Panc1 (cell line): ENCODE results near the gene PTPN11. TPM values are rescaled to one million over a fixed set of nuclear protein-coding genes. Genes with fewer than 3 reads are reported as not detected.

ENCODE experiments used
- ATAC-seq: fragments of 200-7000 bp; cut with Tn5 transposase; 2 replicates; pipeline ENCODE4 v1.9.1; 2020; ENCODE audit warnings: mild to moderate bottlenecking, moderate library complexity
- BruUV-seq: library from RNA; stranded (reverse); fragments of 400-500 nt; replicated peaks from 2 replicates; lab custom pipeline; 2021; lab: Mats Ljungman, UMichigan
- CTCF ChIA-PET: fragments of 300-600 bp; sonication (Branson Sonifier 250); formaldehyde crosslinking; loops from one replicate; lab custom pipeline; 2022; ENCODE audit warnings: antibody characterized with exemption; lab: Charles Lee
- POLR2A ChIA-PET: fragments of 300-600 bp; sonication (Branson Sonifier 250); formaldehyde crosslinking; loops from one replicate; lab custom pipeline; 2022; ENCODE audit warnings: antibody characterized with exemption; lab: Charles Lee
- DNase-seq: peaks from one replicate; pipeline ENCODE4 v3.0.0-alpha.2; 2010; ENCODE audit warnings: low read depth, low spot score
- H3K27ac ChIP-seq: 2 replicates; pipeline ENCODE4 v1.5.1; 2011; ENCODE audit warnings: mild to moderate bottlenecking, low read length, inconsistent platforms
- H3K27me3 ChIP-seq: fragments of 200-500 bp; sonication (Bioruptor generic); 2 replicates; pipeline ENCODE4 v1.6.0; 2014; ENCODE audit warnings: low read length, inconsistent platforms; ENCODE audit not compliant: control insufficient read depth, insufficient read depth
- H3K36me3 ChIP-seq: fragments of 200-500 bp; sonication (Bioruptor generic); 2 replicates; pipeline ENCODE4 v1.5.1; 2014; ENCODE audit warnings: inconsistent platforms, mild to moderate bottlenecking, low read length, moderate library complexity; ENCODE audit not compliant: control insufficient read depth, insufficient read depth
- H3K4me1 ChIP-seq: 2 replicates; pipeline ENCODE4 v1.5.1; 2011; ENCODE audit warnings: inconsistent platforms, mild to moderate bottlenecking, low read length, moderate library complexity; ENCODE audit not compliant: control insufficient read depth, insufficient read depth
- H3K4me3 ChIP-seq, 2 experiments: 2 replicates each; pipeline ENCODE4 v1.5.1; 2011 to 2012; ENCODE audit warnings: low read depth in 2 of 2, low read length in 2 of 2, mild to moderate bottlenecking in 2 of 2, inconsistent platforms in 1 of 2, moderate library complexity in 1 of 2
- H3K9me3 ChIP-seq: fragments of 200-500 bp; sonication (Bioruptor generic); 2 replicates; pipeline ENCODE4 v1.5.1; 2014; ENCODE audit warnings: low read depth, mild to moderate bottlenecking, inconsistent platforms, low read length, moderate library complexity; ENCODE audit not compliant: control insufficient read depth, insufficient read depth
- POLR2AphosphoS5 ChIP-seq: IDR thresholded peaks from 2 replicates; pipeline ENCODE4 v1.6.1; 2012; ENCODE audit warnings: mild to moderate bottlenecking, low read depth, low read length, moderate library complexity
- SIN3A ChIP-seq: IDR thresholded peaks from 2 replicates; pipeline ENCODE4 v1.6.1; 2012; ENCODE audit warnings: low read depth, mild to moderate bottlenecking, low read length, moderate library complexity, borderline replicate concordance; ENCODE audit not compliant: insufficient read depth
- TCF7L2 ChIP-seq: IDR thresholded peaks from 2 replicates; pipeline ENCODE4 v1.6.1; 2011; ENCODE audit warnings: mild to moderate bottlenecking, low read depth, low read length, inconsistent platforms
- in situ Hi-C: cut with HindIII; loops from 2 replicates; pipeline ENCODE4 v1.10.0; 2016; ENCODE audit warnings: low sequenced_read_pairs, low pct_unique_long_range_greater_than_20kb
- intact Hi-C: fragments of 100-400 bp; cut with micrococcal nuclease; formaldehyde crosslinking; loops from one replicate; pipeline ENCODE4 v1.10.0; 2022; ENCODE audit not compliant: unreplicated experiment
- total RNA-seq: library from RNA; stranded (reverse); gene quantifications from one replicate; pipeline ENCODE4 v1.2.1, GENCODE V29; 2021; ENCODE audit not compliant: unreplicated experiment
- TF ChIP-seq, protein P1 (sequence below): fragments of 450-650 bp; IDR thresholded peaks from 2 replicates; pipeline ENCODE4 v1.5.1; 2017; ENCODE audit warnings: mild to moderate bottlenecking
- TF ChIP-seq, protein P2 (sequence below), 2 experiments: IDR thresholded peaks; 2 replicates each; pipeline ENCODE4 v1.6.1; 2011 to 2012; ENCODE audit warnings: low read depth in 2 of 2, control low read depth in 1 of 2, low read length in 1 of 2, mild to moderate bottlenecking in 1 of 2, moderate library complexity in 1 of 2; ENCODE audit not compliant: insufficient read depth in 1 of 2

Gene PTPN11
- total RNA-seq, 1 experiment from 2014 or later, result 139 TPM

DNA sequence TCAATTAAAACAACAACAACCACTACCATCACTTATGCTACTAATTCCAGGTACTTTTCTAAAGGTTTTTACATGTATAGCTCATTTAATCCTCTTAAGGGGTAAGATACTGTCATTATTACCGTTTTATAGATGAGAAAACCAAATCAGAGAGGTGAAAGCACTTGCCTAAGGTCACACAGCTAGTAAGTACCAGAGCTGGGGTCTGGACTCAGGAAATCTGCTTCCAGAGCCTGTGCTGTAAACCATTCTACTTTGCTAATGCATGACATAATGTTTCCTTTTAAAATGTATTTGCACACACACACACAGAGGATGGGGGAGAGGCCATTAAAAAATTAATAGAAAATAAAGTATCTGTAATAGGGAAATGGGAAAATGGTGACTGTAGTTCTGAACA is 113.4 kb downstream of the PTPN11 start:
- CTCF ChIA-PET, result no interaction called here
- Histone ChIP-seq H3K4me3 (no peak overlapping the region), H3K4me1 (no peaks in the 10 kb centered on the region), H3K9me3 (no peaks in the 10 kb centered on the region), H3K27ac (no peak overlapping the region), H3K36me3 (no peaks in the 10 kb centered on the region), H3K27me3 (no peaks in the 10 kb centered on the region)
- DNase-seq, result no peak
- in situ Hi-C loops, result no loop called here
- intact Hi-C loops, result no loop called here
- BruUV-seq, result no TSS peak
- TF ChIP-seq TCF7L2 (no peak), POLR2AphosphoS5 (no peak), SIN3A (no peak)
- TF ChIP-seq, protein P1, sequence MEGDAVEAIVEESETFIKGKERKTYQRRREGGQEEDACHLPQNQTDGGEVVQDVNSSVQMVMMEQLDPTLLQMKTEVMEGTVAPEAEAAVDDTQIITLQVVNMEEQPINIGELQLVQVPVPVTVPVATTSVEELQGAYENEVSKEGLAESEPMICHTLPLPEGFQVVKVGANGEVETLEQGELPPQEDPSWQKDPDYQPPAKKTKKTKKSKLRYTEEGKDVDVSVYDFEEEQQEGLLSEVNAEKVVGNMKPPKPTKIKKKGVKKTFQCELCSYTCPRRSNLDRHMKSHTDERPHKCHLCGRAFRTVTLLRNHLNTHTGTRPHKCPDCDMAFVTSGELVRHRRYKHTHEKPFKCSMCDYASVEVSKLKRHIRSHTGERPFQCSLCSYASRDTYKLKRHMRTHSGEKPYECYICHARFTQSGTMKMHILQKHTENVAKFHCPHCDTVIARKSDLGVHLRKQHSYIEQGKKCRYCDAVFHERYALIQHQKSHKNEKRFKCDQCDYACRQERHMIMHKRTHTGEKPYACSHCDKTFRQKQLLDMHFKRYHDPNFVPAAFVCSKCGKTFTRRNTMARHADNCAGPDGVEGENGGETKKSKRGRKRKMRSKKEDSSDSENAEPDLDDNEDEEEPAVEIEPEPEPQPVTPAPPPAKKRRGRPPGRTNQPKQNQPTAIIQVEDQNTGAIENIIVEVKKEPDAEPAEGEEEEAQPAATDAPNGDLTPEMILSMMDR, result no peak
- TF ChIP-seq, protein P2, sequence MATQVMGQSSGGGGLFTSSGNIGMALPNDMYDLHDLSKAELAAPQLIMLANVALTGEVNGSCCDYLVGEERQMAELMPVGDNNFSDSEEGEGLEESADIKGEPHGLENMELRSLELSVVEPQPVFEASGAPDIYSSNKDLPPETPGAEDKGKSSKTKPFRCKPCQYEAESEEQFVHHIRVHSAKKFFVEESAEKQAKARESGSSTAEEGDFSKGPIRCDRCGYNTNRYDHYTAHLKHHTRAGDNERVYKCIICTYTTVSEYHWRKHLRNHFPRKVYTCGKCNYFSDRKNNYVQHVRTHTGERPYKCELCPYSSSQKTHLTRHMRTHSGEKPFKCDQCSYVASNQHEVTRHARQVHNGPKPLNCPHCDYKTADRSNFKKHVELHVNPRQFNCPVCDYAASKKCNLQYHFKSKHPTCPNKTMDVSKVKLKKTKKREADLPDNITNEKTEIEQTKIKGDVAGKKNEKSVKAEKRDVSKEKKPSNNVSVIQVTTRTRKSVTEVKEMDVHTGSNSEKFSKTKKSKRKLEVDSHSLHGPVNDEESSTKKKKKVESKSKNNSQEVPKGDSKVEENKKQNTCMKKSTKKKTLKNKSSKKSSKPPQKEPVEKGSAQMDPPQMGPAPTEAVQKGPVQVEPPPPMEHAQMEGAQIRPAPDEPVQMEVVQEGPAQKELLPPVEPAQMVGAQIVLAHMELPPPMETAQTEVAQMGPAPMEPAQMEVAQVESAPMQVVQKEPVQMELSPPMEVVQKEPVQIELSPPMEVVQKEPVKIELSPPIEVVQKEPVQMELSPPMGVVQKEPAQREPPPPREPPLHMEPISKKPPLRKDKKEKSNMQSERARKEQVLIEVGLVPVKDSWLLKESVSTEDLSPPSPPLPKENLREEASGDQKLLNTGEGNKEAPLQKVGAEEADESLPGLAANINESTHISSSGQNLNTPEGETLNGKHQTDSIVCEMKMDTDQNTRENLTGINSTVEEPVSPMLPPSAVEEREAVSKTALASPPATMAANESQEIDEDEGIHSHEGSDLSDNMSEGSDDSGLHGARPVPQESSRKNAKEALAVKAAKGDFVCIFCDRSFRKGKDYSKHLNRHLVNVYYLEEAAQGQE (IDR thresholded peaks at IDR 0.05; ENCODE audit: insufficient read depth in 1 of 2, low read depth in 2 of 2, low read length in 1 of 2), result no peak
- POLR2A ChIA-PET, result no interaction called here
- no peak for ATAC-seq

DNA sequence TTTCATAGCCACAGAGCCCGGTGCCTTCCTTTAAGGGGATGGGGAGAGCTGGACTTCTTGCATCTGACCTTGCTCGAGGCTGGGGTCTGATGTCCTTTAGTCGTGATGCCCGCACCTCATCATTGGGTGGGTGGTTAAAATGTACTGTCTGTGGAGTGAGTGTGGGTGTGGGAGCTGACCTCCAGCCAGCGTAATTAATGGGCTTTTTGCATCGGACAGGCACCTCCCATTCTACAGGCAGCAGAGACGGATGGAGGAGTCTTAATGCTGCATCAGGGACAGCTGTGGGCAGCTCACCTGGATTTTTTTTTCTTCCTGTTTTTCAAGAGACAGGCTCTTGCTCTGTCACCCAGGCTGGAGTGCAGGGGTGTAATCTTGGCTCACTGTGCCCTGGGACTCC is 114.8 kb downstream of the PTPN11 start:
- Histone ChIP-seq H3K4me3 (no peak overlapping the region), H3K27ac (no peak overlapping the region), H3K36me3 (no peaks in the 10 kb centered on the region), H3K4me1 (no peaks in the 10 kb centered on the region), H3K9me3 (no peaks in the 10 kb centered on the region), H3K27me3 (no peaks in the 10 kb centered on the region)
- BruUV-seq, result no TSS peak
- intact Hi-C loops (no loop called here), in situ Hi-C loops (no loop called here)
- POLR2A ChIA-PET, result no interaction called here
- TF ChIP-seq TCF7L2 (no peak), POLR2AphosphoS5 (no peak), SIN3A (no peak)
- CTCF ChIA-PET, result no interaction called here
- ATAC-seq (no peak), DNase-seq (no peak)

DNA sequence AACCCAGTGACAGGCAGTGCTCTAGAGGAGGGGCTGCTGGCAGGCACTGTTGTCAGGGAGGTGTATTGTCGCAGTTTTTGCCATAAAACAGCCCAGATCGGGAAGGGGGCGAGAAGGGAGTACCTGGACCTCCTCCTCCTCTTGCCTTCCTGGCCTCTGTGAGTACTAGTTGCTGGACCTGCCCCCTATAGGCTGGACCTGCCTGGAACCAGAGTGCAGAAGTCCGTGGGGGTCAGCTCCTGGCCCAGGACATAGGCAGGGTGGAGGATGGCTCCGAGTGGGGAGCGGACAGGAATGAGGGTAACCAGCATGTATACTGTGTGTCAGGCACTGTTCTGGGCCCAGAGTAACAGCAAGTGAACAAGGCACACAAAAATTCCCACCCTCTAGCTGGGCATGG is 116.3 kb downstream of the PTPN11 start:
- no TSS peak for BruUV-seq
- Histone ChIP-seq H3K36me3 (no peaks in the 10 kb centered on the region), H3K4me3 (no peak overlapping the region), H3K27ac (no peak overlapping the region), H3K9me3 (no peaks in the 10 kb centered on the region), H3K27me3 (no peaks in the 10 kb centered on the region), H3K4me1 (no peaks in the 10 kb centered on the region)
- POLR2A ChIA-PET, result no interaction called here
- no peak for DNase-seq
- TF ChIP-seq POLR2AphosphoS5 (no peak), TCF7L2 (no peak), SIN3A (no peak)
- TF ChIP-seq, protein P1, result no peak
- TF ChIP-seq, protein P2 (IDR thresholded peaks at IDR 0.05; ENCODE audit: insufficient read depth in 1 of 2, low read depth in 2 of 2, low read length in 1 of 2), result no peak
- CTCF ChIA-PET, result interaction anchor here (0.5 kb wide), 1 partner anchor 29 kb away, joined by 7 read pairs; no protein-coding TSS in a partner anchor
- in situ Hi-C loops, result no loop called here
- intact Hi-C loops, result no loop called here
- ATAC-seq, result no peak
